ENCODE results near the gene F5.
"Not testable (repeated sequence)": the region's sequence is repeated elsewhere in the genome, so short reads cannot be mapped to it uniquely, and the experiment has no call there.

The F5 gene

GRCh38 chr1:169546087-169546995 lies 39.9 kb downstream of the F5 start:
- intact Hi-C loops (cut with micrococcal nuclease): loop anchor here (1.0 to 10.0 kb wide), 3 partner anchors 59 to 152 kb away; partner anchors contain the start of gene SLC19A2
- H3K4me3 Mint-ChIP-seq: no peak overlapping the region
- no peak overlapping the region for H3K27ac Mint-ChIP-seq
- H3K9me3 Mint-ChIP-seq: no peaks in the 10 kb centered on the region
- H3K27me3 Mint-ChIP-seq: no peaks in the 10 kb centered on the region
- no peaks in the 10 kb centered on the region for H3K36me3 Mint-ChIP-seq (ENCODE audit: low read depth)
- no peaks in the 10 kb centered on the region for H3K4me1 Mint-ChIP-seq (ENCODE audit: low read depth)

DNA sequence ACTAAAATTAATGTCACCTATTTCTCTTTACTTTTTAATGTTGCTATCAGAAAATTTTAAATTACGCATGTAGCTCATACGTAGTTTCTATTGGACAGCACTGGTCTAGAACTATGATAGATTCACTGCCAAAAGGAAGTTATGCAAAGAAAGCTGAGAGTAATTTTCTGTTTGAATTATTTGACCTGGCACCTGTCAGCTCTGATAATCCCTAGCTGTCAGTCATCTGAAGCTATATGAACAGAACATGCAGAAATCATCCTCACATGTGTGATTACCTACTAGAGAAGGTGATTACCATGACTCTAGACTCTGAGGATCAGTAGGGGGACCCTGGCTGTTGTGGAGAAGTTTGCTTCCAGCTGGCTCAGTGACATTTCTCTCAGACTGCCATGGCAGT lies 40.8 kb downstream of the F5 start:
- H3K4me1 Mint-ChIP-seq (ENCODE audit: low read depth): no peaks in the 10 kb centered on the region
- H3K4me3 Mint-ChIP-seq: no peak overlapping the region
- intact Hi-C loops (cut with micrococcal nuclease): loop anchor here (5.0 to 10.0 kb wide), 2 partner anchors 58 to 151 kb away; partner anchors contain the start of gene SLC19A2
- no peaks in the 10 kb centered on the region for H3K27me3 Mint-ChIP-seq
- no peaks in the 10 kb centered on the region for H3K9me3 Mint-ChIP-seq
- no peak overlapping the region for H3K27ac Mint-ChIP-seq
- no peaks in the 10 kb centered on the region for H3K36me3 Mint-ChIP-seq (ENCODE audit: low read depth)

DNA sequence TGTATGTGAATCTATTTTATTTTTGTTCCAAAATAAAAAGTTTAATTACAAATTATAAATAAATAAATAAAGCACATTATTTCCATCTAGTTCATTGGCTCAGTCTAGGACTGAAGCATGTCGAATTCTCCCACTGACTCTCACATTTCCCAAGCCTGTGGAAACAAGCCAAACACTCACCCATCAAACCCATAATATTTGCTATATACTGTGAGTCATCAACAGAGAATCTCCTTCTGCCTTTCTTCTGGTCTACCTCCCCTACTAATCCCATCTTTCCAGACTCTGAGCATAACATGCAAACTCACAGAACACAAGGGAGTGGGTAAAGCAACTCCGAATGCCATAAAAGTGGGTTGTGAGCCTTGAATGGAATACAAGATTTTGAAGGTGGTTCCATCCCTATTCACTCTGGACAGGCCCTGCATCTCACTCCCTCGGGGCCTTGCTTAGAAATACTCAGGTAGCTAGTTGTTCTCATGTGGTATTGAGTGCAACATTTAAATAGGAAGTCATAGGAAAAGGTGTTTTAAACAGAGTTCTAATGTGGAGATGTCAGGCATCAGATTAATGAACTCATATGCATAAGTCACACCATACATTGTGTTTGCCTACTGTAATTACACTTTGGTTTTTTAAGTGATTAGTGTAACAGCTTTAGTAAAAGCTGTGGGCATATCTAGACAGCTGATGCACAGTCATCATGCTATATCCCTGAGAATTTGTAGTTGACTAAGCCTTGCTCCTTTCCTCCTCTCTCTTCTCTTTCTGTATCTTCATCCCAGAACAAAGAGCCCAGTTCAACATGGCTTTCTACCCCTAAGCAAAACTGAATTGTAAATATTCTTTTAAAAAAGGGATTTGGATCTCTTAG lies 47.0 kb downstream of the F5 start:
- Mint-ChIP-seq H3K27ac (no peak overlapping the region), H3K9me3 (no peaks in the 10 kb centered on the region), H3K36me3 (ENCODE audit: low read depth) (peaks cover 6% of the 10 kb centered on the region), H3K4me1 (ENCODE audit: low read depth) (no peaks in the 10 kb centered on the region), H3K4me3 (no peak overlapping the region), H3K27me3 (no peaks in the 10 kb centered on the region)
- intact Hi-C loops (cut with micrococcal nuclease): no loop called here

DNA sequence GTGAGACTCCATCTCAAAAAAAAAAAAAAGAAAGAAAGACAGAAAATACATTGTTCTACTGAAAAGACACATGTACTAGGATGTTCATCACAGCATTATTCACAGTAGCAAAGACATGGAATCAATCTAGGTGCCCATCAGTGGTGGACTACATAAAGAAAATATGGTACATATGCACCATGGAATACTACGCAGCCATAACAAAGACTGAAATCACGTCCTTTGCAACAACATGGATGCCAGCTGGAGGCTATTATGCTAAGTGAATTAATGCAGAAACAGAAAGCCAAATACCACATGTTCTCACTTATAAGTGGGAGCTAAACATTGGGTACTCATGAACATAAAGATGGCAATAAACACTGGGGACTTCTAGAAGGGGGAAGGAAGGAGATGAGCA lies 51.6 kb downstream of the F5 start:
- Mint-ChIP-seq H3K36me3 (ENCODE audit: low read depth) (peaks cover 25% of the 10 kb centered on the region), H3K4me1 (ENCODE audit: low read depth) (peaks cover 6% of the 10 kb centered on the region), H3K27ac (no peak overlapping the region), H3K27me3 (no peaks in the 10 kb centered on the region), H3K9me3 (no peaks in the 10 kb centered on the region), H3K4me3 (no peak overlapping the region)
- intact Hi-C loops (cut with micrococcal nuclease): no loop called here

GRCh38 chr1:169533528-169534190 lies 52.6 kb downstream of the F5 start:
- H3K9me3 Mint-ChIP-seq; H3K4me3 Mint-ChIP-seq; intact Hi-C loops (cut with micrococcal nuclease); H3K27me3 Mint-ChIP-seq; H3K27ac Mint-ChIP-seq: not testable (repeated sequence)
- Mint-ChIP-seq H3K36me3 (ENCODE audit: low read depth) (peaks cover 25% of the 10 kb centered on the region), H3K4me1 (ENCODE audit: low read depth) (peaks cover 11% of the 10 kb centered on the region)

DNA sequence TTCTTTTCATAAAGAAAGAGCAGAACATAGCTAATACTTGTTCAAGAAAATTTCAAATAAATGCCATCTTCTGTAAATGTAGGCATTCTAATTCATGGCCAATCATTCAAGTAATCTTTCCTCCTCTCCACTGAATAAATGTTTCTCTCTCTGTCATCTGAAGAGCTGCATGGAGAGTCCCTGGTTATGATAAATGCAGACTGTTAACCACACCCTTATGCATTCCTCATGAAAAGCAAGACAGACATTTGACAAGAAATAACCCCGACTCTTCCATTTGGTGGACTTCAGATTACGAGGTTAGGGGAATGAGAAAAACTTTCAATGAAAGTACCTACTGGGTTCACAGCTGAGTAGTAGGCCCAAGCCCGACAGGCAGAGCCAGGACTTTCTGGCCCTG lies 55.8 kb downstream of the F5 start:
- Mint-ChIP-seq H3K36me3 (ENCODE audit: low read depth) (peaks cover 25% of the 10 kb centered on the region), H3K4me1 (ENCODE audit: low read depth) (peaks cover 24% of the 10 kb centered on the region), H3K27ac (no peak overlapping the region), H3K27me3 (no peaks in the 10 kb centered on the region), H3K9me3 (no peaks in the 10 kb centered on the region), H3K4me3 (no peak overlapping the region)
- intact Hi-C loops (cut with micrococcal nuclease): no loop called here

GRCh38 chr1:169529068-169529642 lies 57.1 kb downstream of the F5 start:
- Mint-ChIP-seq H3K27ac (no peak overlapping the region), H3K4me3 (no peak overlapping the region), H3K36me3 (ENCODE audit: low read depth) (peaks cover 21% of the 10 kb centered on the region), H3K9me3 (no peaks in the 10 kb centered on the region), H3K4me1 (ENCODE audit: low read depth) (peaks cover 24% of the 10 kb centered on the region), H3K27me3 (no peaks in the 10 kb centered on the region)
- intact Hi-C loops (cut with micrococcal nuclease): no loop called here

- Mint-ChIP-seq H3K27me3 (no peaks in the 10 kb centered on the region), H3K36me3 (ENCODE audit: low read depth) (peaks cover 24% of the 10 kb centered on the region), H3K9me3 (no peaks in the 10 kb centered on the region), H3K27ac (no peak overlapping the region), H3K4me1 (ENCODE audit: low read depth) (peaks cover 18% of the 10 kb centered on the region), H3K4me3 (no peak overlapping the region)
- intact Hi-C loops (cut with micrococcal nuclease): no loop called here
Measured at GRCh38 chr1:169528215-169529067, 57.8 kb downstream of the F5 start.

- Mint-ChIP-seq H3K27ac (no peak overlapping the region), H3K27me3 (no peaks in the 10 kb centered on the region), H3K36me3 (ENCODE audit: low read depth) (peaks cover 19% of the 10 kb centered on the region), H3K4me3 (no peak overlapping the region), H3K4me1 (ENCODE audit: low read depth) (peaks cover 18% of the 10 kb centered on the region), H3K9me3 (no peaks in the 10 kb centered on the region)
- intact Hi-C loops (cut with micrococcal nuclease): no loop called here
Measured at GRCh38 chr1:169527451-169528214, 58.6 kb downstream of the F5 start.

- H3K4me3 Mint-ChIP-seq: no peak overlapping the region
- H3K36me3 Mint-ChIP-seq (ENCODE audit: low read depth): peaks cover 16% of the 10 kb centered on the region
- no peaks in the 10 kb centered on the region for H3K9me3 Mint-ChIP-seq
- H3K27ac Mint-ChIP-seq: no peak overlapping the region
- intact Hi-C loops (cut with micrococcal nuclease): no loop called here
- peaks cover 18% of the 10 kb centered on the region for H3K4me1 Mint-ChIP-seq (ENCODE audit: low read depth)
- no peaks in the 10 kb centered on the region for H3K27me3 Mint-ChIP-seq
Measured at GRCh38 chr1:169527001-169527400, 59.3 kb downstream of the F5 start.

DNA sequence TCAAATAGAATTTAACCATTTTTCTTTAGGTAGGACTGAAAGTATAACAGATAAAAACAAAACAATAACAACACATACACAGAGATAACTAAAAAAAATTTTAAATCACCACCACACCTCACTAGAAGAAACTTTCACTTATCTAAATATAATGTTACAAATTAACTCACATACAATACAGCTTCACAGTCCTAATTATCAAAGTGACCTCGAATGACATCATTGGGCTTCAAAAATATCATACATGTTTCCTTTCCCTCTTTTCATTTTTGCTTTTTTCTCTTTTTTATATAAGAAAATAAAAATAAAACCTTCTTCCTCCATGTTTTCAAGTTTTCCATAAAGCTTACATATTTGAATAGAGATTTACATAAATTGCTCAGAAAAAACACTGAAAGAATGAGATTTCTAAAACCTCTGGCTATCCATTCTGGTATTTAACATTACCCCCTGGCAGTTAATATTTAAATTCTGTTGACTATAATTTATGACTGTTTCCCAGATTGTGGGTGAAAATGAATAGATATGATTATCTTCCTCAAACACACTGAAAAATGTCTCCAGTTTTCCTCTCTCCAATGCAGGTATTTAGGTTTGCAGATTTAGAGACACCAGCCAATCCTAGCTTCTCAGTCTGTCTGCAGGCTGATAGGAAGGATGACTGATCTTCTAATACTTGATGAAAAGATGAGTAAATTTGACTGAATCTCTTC lies 60.0 kb downstream of the F5 start:
- Mint-ChIP-seq H3K36me3 (ENCODE audit: low read depth) (peaks cover 15% of the 10 kb centered on the region), H3K9me3 (no peaks in the 10 kb centered on the region), H3K4me3 (no peak overlapping the region), H3K27me3 (no peaks in the 10 kb centered on the region), H3K27ac (no peak overlapping the region), H3K4me1 (ENCODE audit: low read depth) (peaks cover 18% of the 10 kb centered on the region)
- intact Hi-C loops (cut with micrococcal nuclease): no loop called here

DNA sequence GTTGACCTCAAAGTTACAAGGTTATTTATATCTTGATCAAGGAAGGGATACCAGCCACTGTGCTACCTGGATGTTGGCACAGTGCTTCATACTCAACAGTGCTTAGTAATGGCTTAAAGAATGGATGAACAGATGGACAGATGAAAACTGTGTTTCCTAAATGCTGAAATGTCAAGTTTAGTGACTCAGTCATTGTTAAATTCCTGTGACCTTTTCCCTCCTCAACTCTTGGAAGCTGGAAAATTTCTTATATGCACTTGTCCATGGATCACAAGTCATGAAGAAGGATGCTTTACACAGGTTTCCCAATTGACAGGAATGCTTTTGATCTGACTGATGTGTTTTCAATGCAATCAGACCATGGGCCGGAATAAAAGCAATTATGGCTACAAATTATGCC lies 60.9 kb downstream of the F5 start:
- Mint-ChIP-seq H3K9me3 (no peaks in the 10 kb centered on the region), H3K4me1 (ENCODE audit: low read depth) (peaks cover 18% of the 10 kb centered on the region), H3K27me3 (no peaks in the 10 kb centered on the region), H3K27ac (no peak overlapping the region), H3K4me3 (no peak overlapping the region), H3K36me3 (ENCODE audit: low read depth) (peaks cover 12% of the 10 kb centered on the region)
- intact Hi-C loops (cut with micrococcal nuclease): no loop called here
